MM.1S (cell line): ENCODE results near the gene PGPEP1.

Experiments
- EZH2phosphoT487 ChIP-seq: fragments of 300-600 bp; sonication (generic); IDR thresholded peaks from 2 replicates; pipeline ENCODE4 v1.6.1; 2018; ENCODE audit warnings: antibody characterized with exemption, low read length
- TF ChIP-seq, protein P1 (sequence below): fragments of 300-600 bp; sonication (generic); IDR thresholded peaks from 2 replicates; pipeline ENCODE4 v1.5.1; 2016; ENCODE audit warnings: antibody characterized with exemption, low read length, mixed read lengths

DNA sequence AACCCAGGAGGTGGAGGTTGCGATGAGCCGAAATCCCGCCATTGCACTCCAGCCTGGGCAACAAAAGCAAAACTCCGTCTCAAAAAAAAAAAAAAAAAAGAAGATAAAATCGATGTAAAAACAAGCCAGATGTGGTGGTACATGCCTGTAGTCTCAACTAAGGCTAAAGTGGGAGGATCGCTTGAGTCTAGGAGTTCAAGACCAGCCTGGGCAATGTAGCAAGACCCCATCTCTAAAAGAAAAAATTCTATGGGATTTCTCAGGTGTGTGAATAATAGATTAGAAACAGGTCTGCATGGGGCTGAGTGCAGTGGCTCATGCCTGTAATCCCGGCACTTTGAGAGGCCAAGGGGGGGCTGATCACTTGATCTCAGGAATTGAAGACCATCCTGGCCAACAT lies 11.1 kb downstream of the PGPEP1 start:
- TF ChIP-seq, protein P1, sequence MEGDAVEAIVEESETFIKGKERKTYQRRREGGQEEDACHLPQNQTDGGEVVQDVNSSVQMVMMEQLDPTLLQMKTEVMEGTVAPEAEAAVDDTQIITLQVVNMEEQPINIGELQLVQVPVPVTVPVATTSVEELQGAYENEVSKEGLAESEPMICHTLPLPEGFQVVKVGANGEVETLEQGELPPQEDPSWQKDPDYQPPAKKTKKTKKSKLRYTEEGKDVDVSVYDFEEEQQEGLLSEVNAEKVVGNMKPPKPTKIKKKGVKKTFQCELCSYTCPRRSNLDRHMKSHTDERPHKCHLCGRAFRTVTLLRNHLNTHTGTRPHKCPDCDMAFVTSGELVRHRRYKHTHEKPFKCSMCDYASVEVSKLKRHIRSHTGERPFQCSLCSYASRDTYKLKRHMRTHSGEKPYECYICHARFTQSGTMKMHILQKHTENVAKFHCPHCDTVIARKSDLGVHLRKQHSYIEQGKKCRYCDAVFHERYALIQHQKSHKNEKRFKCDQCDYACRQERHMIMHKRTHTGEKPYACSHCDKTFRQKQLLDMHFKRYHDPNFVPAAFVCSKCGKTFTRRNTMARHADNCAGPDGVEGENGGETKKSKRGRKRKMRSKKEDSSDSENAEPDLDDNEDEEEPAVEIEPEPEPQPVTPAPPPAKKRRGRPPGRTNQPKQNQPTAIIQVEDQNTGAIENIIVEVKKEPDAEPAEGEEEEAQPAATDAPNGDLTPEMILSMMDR = no peak
- TF ChIP-seq EZH2phosphoT487 = no peak
